Right lobe of liver (tissue), 6 donors: ENCODE data around the gene QPCTL. TPM values are rescaled to one million over a fixed set of nuclear protein-coding genes. Genes with fewer than 3 reads are reported as not detected.

Source experiments
- ATAC-seq, 4 donors: fragments of 200-7000 bp; cut with Tn5 transposase; one replicate each; pipeline ENCODE4 v1.9.1; 2020; ENCODE audit warnings: mild to moderate bottlenecking in 4 of 4, moderate library complexity in 4 of 4
- DNase-seq, 3 donors: peaks; one replicate each; pipeline ENCODE4 v3.0.0-alpha.2; 2020
- H3K27ac ChIP-seq, 3 donors: fragments of 200-600 bp; one replicate each; pipeline ENCODE4 v1.8.0; 2022
- H3K27me3 ChIP-seq, 2 donors: fragments of 200-600 bp; one replicate each; pipeline ENCODE4 v1.8.0; 2022
- H3K36me3 ChIP-seq, 4 donors: fragments of 200-600 bp; sonication (generic) in 1 of 4; one replicate each; pipeline versions ENCODE4 v1.5.1 to v1.8.0; 2017 to 2022; ENCODE audit warnings: control low read depth in 1 of 4
- H3K4me1 ChIP-seq, 4 donors: fragments of 200-600 bp; sonication (generic) in 1 of 4; one replicate each; pipeline versions ENCODE4 v1.5.1 to v1.8.0; 2017 to 2022; ENCODE audit warnings: control low read depth in 1 of 4
- H3K4me3 ChIP-seq, 3 donors: fragments of 200-600 bp; one replicate each; pipeline ENCODE4 v1.8.0; 2022
- H3K9me3 ChIP-seq, 4 donors: fragments of 200-600 bp; sonication (generic) in 1 of 4; one replicate each; pipeline versions ENCODE4 v1.5.1 to v1.8.0; 2017 to 2022; ENCODE audit warnings: control low read depth in 1 of 4
- CTCF ChIP-seq, 4 donors: fragments of 200-600 bp in 3 of 4; fragments of 450-650 bp in 1 of 4; IDR thresholded peaks; one replicate each; pipeline versions ENCODE4 v1.5.1 to v1.8.0; 2016 to 2022; ENCODE audit warnings: antibody characterized with exemption in 4 of 4, mild to moderate bottlenecking in 2 of 4
- POLR2A ChIP-seq: fragments of 450-650 bp; IDR thresholded peaks from one replicate; pipeline ENCODE4 v1.6.1; 2017; ENCODE audit warnings: antibody characterized with exemption, mild to moderate bottlenecking
- WGBS: methylation state at CpG from one replicate; pipeline ENCODE4 v1.1.6; 2018; ENCODE audit warnings: low coverage, low lambda C conversion rate; ENCODE audit not compliant: insufficient coverage; ENCODE audit errors: missing lambda C conversion rate; 5-methylcytosine and 5-hydroxymethylcytosine counted together
- intact Hi-C, 2 donors: fragments of 100-400 bp; cut with DNase I; formaldehyde crosslinking; loops; one replicate each; pipeline versions ENCODE4 v1.11.2 to v1.14.1; 2022
- total RNA-seq, 6 experiments: library from RNA; depleted of rRNA in 2 of 6; stranded (reverse); fragments of >200 nt in 2 of 6; fragmentation: NEBNext Ultra II Directional in 3 of 6; extraction: Animal tissue kit (Norgen Biotek cat#: 25700) in 3 of 6; gene quantifications; one replicate each; pipeline versions ENCODE4 v1.1.0 to v1.2.4, GENCODE V29; 2016 to 2023
- donor health status: DM: no; HTN: yes; CAD: no.
- donor health status: DM: no; HTN: no; CAD: no.
- donor health status: DM: no; HTN: no; CAD: no.
- donor health status: DM: no; HTN: yes; CAD: no.
- donor health status: DM: no; HTN: yes; CAD: no.

QPCTL gene
- total RNA-seq, 6 experiments from 2014 or later: 4.4 to 6.9 (median 5.9) TPM

- ATAC-seq: peak in 1 of 4 donors; percentile 9
- peaks cover 0 to 13% of the 10 kb centered on the region in 2 donors for H3K27me3 ChIP-seq
- 2% methylated on average over 19 of the region's 19 CpGs for WGBS
- DNase-seq: no peak
- no peaks in the 10 kb centered on the region for H3K9me3 ChIP-seq
- intact Hi-C loops: no loop called here
- H3K27ac ChIP-seq: no peak overlapping the region
- peak overlapping the region in 1 of 3 donors; percentile 19 for H3K4me3 ChIP-seq
- H3K4me1 ChIP-seq: peaks cover 0 to 11% (median 0%) of the 10 kb centered on the region in 4 donors
- TF ChIP-seq CTCF (IDR thresholded peaks at IDR 0.05) (no peak), POLR2A (no peak)
- H3K36me3 ChIP-seq: no peaks in the 10 kb centered on the region
Measured at GRCh38 chr19:45668342-45668871, 24.1 kb upstream of the QPCTL start.

DNA sequence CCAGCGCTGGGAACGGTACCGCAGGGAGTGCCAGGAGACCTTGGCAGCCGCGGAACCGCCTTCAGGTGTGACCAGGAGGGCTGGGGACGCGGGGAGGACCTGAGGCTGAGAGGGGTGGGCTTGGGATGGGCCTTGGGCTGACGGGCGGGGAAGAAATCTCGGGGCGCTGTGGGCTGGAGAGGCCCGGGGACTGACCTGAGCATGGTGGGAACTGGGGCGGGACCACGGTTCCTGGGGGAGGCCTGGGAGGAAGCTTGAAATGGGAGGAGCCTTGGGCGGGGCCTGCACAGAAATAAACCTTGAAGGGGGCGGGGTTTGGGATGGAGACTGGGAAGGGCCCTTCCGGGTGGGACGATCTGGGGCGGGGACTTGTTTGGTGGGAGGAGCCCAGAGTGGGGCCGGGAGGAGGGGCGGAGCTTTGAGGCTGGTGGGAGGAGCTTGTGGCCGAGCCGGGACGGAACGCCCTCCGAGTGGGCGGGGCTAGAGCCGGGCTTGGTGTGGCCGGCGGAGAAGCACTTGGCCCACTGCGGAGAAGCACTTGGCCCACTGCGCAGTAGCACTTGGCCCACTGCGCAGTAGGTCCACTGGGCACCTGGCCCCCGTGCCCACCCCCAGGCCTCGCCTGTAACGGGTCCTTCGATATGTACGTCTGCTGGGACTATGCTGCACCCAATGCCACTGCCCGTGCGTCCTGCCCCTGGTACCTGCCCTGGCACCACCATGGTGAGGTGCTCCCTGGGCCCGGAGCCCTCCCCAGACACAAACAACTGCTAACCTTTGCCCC is 21.6 kb upstream of the QPCTL start:
- no peaks in the 10 kb centered on the region for H3K9me3 ChIP-seq
- peaks cover 0 to 13% of the 10 kb centered on the region in 2 donors for H3K27me3 ChIP-seq
- intact Hi-C loops: no loop called here
- WGBS: 7% methylated on average over 23 of the region's 42 CpGs
- peak; percentile 70 to 72 (median 72) for ATAC-seq
- peaks cover 0 to 11% (median 0%) of the 10 kb centered on the region in 4 donors for H3K4me1 ChIP-seq
- TF ChIP-seq CTCF (IDR thresholded peaks at IDR 0.05) (no peak), POLR2A (no peak)
- H3K27ac ChIP-seq: no peak overlapping the region
- no peaks in the 10 kb centered on the region for H3K36me3 ChIP-seq
- peak; percentile 60 to 73 (median 69) for DNase-seq
- H3K4me3 ChIP-seq: no peak overlapping the region

- DNase-seq: no peak
Measured at GRCh38 chr19:45674946-45675345, 17.5 kb upstream of the QPCTL start.

DNA sequence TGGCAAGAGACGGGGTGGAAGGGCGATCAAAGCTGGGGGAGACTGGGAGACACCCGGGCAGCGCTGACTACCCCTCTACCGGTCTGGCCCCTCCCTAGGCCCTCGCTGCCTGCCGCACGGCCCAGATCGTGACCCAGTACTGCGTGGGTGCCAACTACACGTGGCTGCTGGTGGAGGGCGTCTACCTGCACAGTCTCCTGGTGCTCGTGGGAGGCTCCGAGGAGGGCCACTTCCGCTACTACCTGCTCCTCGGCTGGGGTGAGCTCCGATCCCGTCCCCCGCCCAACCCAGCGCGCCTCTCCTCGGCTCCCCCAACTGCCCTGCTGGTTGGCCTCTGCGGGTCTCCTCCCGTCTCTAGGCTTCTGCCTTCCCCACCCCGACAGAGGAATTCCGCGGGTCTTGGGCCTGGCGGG is 15.6 kb upstream of the QPCTL start:
- Histone ChIP-seq H3K9me3 (no peaks in the 10 kb centered on the region), H3K27me3 (peaks cover 0 to 4% of the 10 kb centered on the region in 2 donors), H3K4me3 (peak overlapping the region in 1 of 3 donors; percentile 16), H3K27ac (no peak overlapping the region), H3K4me1 (peaks cover 0 to 4% (median 1%) of the 10 kb centered on the region in 4 donors), H3K36me3 (no peaks in the 10 kb centered on the region)
- TF ChIP-seq CTCF (IDR thresholded peaks at IDR 0.05) (no peak), POLR2A (no peak)
- ATAC-seq (peak in 1 of 4 donors; percentile 2), DNase-seq (peak in 1 of 3 donors; percentile 34)
- intact Hi-C loops: no loop called here
- WGBS: 63% methylated on average over 2 of the region's 28 CpGs

More at GRCh38 chr19:45674946-45675345, 17.5 kb upstream of the QPCTL start:
- Histone ChIP-seq H3K27me3 (peaks cover 0 to 15% of the 10 kb centered on the region in 2 donors), H3K36me3 (no peaks in the 10 kb centered on the region), H3K4me1 (no peaks in the 10 kb centered on the region), H3K27ac (no peak overlapping the region), H3K9me3 (no peaks in the 10 kb centered on the region), H3K4me3 (no peak overlapping the region)
- no peak for TF ChIP-seq POLR2A
- no peak for TF ChIP-seq CTCF (IDR thresholded peaks at IDR 0.05)
- no peak for ATAC-seq
- intact Hi-C loops: no loop called here
- 68% methylated on average over 7 of the region's 7 CpGs for WGBS
